Measurements from ENCODE around the gene UBR2. TPM values are rescaled to one million over a fixed set of nuclear protein-coding genes. Genes with fewer than 3 reads are reported as not detected.

Gene UBR2
- total RNA-seq, 1 experiment from 2014 or later, result 17.5 TPM

- Histone ChIP-seq H3K27me3 (replicated peaks; ENCODE audit: insufficient read depth, low read depth, low read length, poor library complexity) (no peaks in the 10 kb centered on the region), H3K4me3 (ENCODE audit: low read depth, low read length, poor library complexity, severe bottlenecking) (no peak overlapping the region), H3K36me3 (ENCODE audit: insufficient read depth, low read length, poor library complexity, severe bottlenecking) (peaks cover 11% of the 10 kb centered on the region), H3K9me3 (ENCODE audit: low read depth, low read length, poor library complexity, severe bottlenecking) (no peaks in the 10 kb centered on the region), H3K4me1 (ENCODE audit: insufficient read depth, low read length, poor library complexity, severe bottlenecking) (no peaks in the 10 kb centered on the region), H3K27ac (ENCODE audit: low read depth, low read length, poor library complexity, severe bottlenecking) (no peak overlapping the region)
- DNase-seq (ENCODE audit: low spot score), result no peak
- CTCF ChIA-PET, result no interaction called here
- TF ChIP-seq EZH2 (IDR thresholded peaks at IDR 0.05; ENCODE audit: borderline replicate concordance, low read depth, low read length, poor library complexity, severe bottlenecking) (no peak), CTCF (conservative IDR thresholded peaks at IDR 0.05; ENCODE audit: low read depth, low read length) (no peak)
- BruUV-seq (replicated peaks), result no TSS peak
- intact Hi-C loops (cut with micrococcal nuclease; ENCODE audit: unreplicated experiment), result no loop called here
- POLR2A ChIA-PET (ENCODE audit: low non-redundant PET), result no interaction called here
These were observed 46.6 kb downstream of the UBR2 start for GRCh38 chr6:42610416-42610815.

- no peaks in the 10 kb centered on the region for H3K27me3 ChIP-seq (replicated peaks; ENCODE audit: insufficient read depth, low read depth, low read length, poor library complexity)
- H3K4me3 ChIP-seq (ENCODE audit: low read depth, low read length, poor library complexity, severe bottlenecking), result no peak overlapping the region
- no peak for DNase-seq (ENCODE audit: low spot score)
- H3K9me3 ChIP-seq (ENCODE audit: low read depth, low read length, poor library complexity, severe bottlenecking), result no peaks in the 10 kb centered on the region
- H3K27ac ChIP-seq (ENCODE audit: low read depth, low read length, poor library complexity, severe bottlenecking), result no peak overlapping the region
- no peaks in the 10 kb centered on the region for H3K4me1 ChIP-seq (ENCODE audit: insufficient read depth, low read length, poor library complexity, severe bottlenecking)
- ChIA-PET POLR2A (ENCODE audit: low non-redundant PET) (no interaction called here), CTCF (no interaction called here)
- no TSS peak for BruUV-seq (replicated peaks)
- intact Hi-C loops (cut with micrococcal nuclease; ENCODE audit: unreplicated experiment), result no loop called here
- H3K36me3 ChIP-seq (ENCODE audit: insufficient read depth, low read length, poor library complexity, severe bottlenecking), result peaks cover 22% of the 10 kb centered on the region
- TF ChIP-seq CTCF (conservative IDR thresholded peaks at IDR 0.05; ENCODE audit: low read depth, low read length) (no peak), EZH2 (IDR thresholded peaks at IDR 0.05; ENCODE audit: borderline replicate concordance, low read depth, low read length, poor library complexity, severe bottlenecking) (no peak)
These were observed 51.7 kb downstream of the UBR2 start for GRCh38 chr6:42615518-42615917.

GRCh38 chr6:42616716-42617115 is 52.9 kb downstream of the UBR2 start:
- no peak for TF ChIP-seq EZH2 (IDR thresholded peaks at IDR 0.05; ENCODE audit: borderline replicate concordance, low read depth, low read length, poor library complexity, severe bottlenecking)
- no peak for TF ChIP-seq CTCF (conservative IDR thresholded peaks at IDR 0.05; ENCODE audit: low read depth, low read length)
- Histone ChIP-seq H3K27ac (ENCODE audit: low read depth, low read length, poor library complexity, severe bottlenecking) (no peak overlapping the region), H3K27me3 (replicated peaks; ENCODE audit: insufficient read depth, low read depth, low read length, poor library complexity) (no peaks in the 10 kb centered on the region), H3K9me3 (ENCODE audit: low read depth, low read length, poor library complexity, severe bottlenecking) (no peaks in the 10 kb centered on the region), H3K36me3 (ENCODE audit: insufficient read depth, low read length, poor library complexity, severe bottlenecking) (peaks cover 22% of the 10 kb centered on the region), H3K4me3 (ENCODE audit: low read depth, low read length, poor library complexity, severe bottlenecking) (no peak overlapping the region), H3K4me1 (ENCODE audit: insufficient read depth, low read length, poor library complexity, severe bottlenecking) (no peaks in the 10 kb centered on the region)
- DNase-seq (ENCODE audit: low spot score), result no peak
- intact Hi-C loops (cut with micrococcal nuclease; ENCODE audit: unreplicated experiment), result no loop called here
- ChIA-PET POLR2A (ENCODE audit: low non-redundant PET) (interaction anchor here (0.6 kb wide), 1 partner anchor 313 kb away, joined by 5 read pairs; the partner anchor contains the start of gene CNPY3), CTCF (no interaction called here)
- no TSS peak for BruUV-seq (replicated peaks)

All from A673 (cell line).